ENCODE measurements around the gene TMEM255B.
A peak's percentile ranks its signal among the peaks of the same experiment; 100 is the strongest.

The TMEM255B gene

GRCh38 chr13:113802090-113802531, 43.1 kb downstream of the TMEM255B start:
- DNase-seq (ENCODE audit: low read depth, low spot score), result peak; percentile 82

GRCh38 chr13:113802761-113803160, 43.7 kb downstream of the TMEM255B start:
- peak; percentile 71 for DNase-seq (ENCODE audit: low read depth, low spot score)

GRCh38 chr13:113803409-113804016, 44.5 kb downstream of the TMEM255B start:
- DNase-seq (ENCODE audit: low read depth, low spot score), result no peak

- no peak for DNase-seq (ENCODE audit: low read depth, low spot score)
These were observed 45.1 kb downstream of the TMEM255B start for GRCh38 chr13:113804017-113804702.

GRCh38 chr13:113804703-113805430, 45.8 kb downstream of the TMEM255B start:
- DNase-seq (ENCODE audit: low read depth, low spot score), result no peak

GRCh38 chr13:113805431-113806103, 46.5 kb downstream of the TMEM255B start:
- no peak for DNase-seq (ENCODE audit: low read depth, low spot score)

GRCh38 chr13:113806104-113806471, 47.1 kb downstream of the TMEM255B start:
- no peak for DNase-seq (ENCODE audit: low read depth, low spot score)

- DNase-seq (ENCODE audit: low read depth, low spot score), result no peak
These were observed 47.5 kb downstream of the TMEM255B start for GRCh38 chr13:113806526-113806925.

GRCh38 chr13:113808058-113808834, 49.2 kb downstream of the TMEM255B start:
- no peak for DNase-seq (ENCODE audit: low read depth, low spot score)

GRCh38 chr13:113809934-113810333, 50.9 kb downstream of the TMEM255B start:
- DNase-seq (ENCODE audit: low read depth, low spot score), result no peak

- no peak for DNase-seq (ENCODE audit: low read depth, low spot score)
These were observed 51.6 kb downstream of the TMEM255B start for GRCh38 chr13:113810640-113811039.

- DNase-seq (ENCODE audit: low read depth, low spot score), result no peak
These were observed 52.3 kb downstream of the TMEM255B start for GRCh38 chr13:113811081-113811928.

- no peak for DNase-seq (ENCODE audit: low read depth, low spot score)
These were observed 53.4 kb downstream of the TMEM255B start for GRCh38 chr13:113812178-113813040.

- no peak for DNase-seq (ENCODE audit: low read depth, low spot score)
These were observed 54.2 kb downstream of the TMEM255B start for GRCh38 chr13:113813070-113813748.

GRCh38 chr13:113813749-113814434, 54.9 kb downstream of the TMEM255B start:
- no peak for DNase-seq (ENCODE audit: low read depth, low spot score)

- no peak for DNase-seq (ENCODE audit: low read depth, low spot score)
These were observed 55.4 kb downstream of the TMEM255B start for GRCh38 chr13:113814435-113814821.

GRCh38 chr13:113815151-113816058, 56.4 kb downstream of the TMEM255B start:
- DNase-seq (ENCODE audit: low read depth, low spot score), result no peak
